ENCODE results near the gene MYH10.

The MYH10 gene

DNA sequence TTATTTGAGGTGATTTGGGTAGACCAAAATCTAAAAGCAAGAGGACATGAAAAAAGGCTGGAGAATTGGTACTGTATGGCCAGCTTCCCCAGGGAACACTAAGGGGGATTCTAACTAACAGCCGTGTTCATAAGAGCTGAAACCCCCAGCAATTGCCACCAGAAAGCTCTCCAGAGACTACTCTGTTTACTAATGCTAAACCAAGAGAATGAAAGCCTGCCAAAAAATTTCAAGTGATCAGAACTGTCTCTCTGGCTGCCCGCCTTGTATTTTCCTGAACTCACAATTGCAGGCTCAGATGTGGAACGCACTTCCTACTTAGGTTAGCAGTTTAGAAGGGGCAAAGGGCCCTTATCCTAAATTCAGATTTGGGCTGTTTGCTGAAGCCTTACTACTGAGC, 24.1 kb downstream of the MYH10 start:
- no peaks in the 10 kb centered on the region for H3K36me3 ChIP-seq (replicated peaks; ENCODE audit: insufficient read depth, low read length)
- H3K4me2 ChIP-seq (ENCODE audit: low read depth, low read length) = no peak overlapping the region
- no peak overlapping the region for H3K9ac ChIP-seq (ENCODE audit: low read length)
- no peaks in the 10 kb centered on the region for H4K20me1 ChIP-seq (ENCODE audit: insufficient read depth, low read length)
- H3K27me3 ChIP-seq (replicated peaks; ENCODE audit: insufficient read depth, low read length) = no peaks in the 10 kb centered on the region
- no peaks in the 10 kb centered on the region for H3K9me2 ChIP-seq (replicated peaks; ENCODE audit: insufficient read depth, low read length)
- no peak overlapping the region for H3K4me3 ChIP-seq (ENCODE audit: low read length)
- 0 out of 2 replicates have a peak, but pooled peaks cover 3% of the 10 kb centered on the region for H3F3A ChIP-seq (ENCODE audit: insufficient read depth, low read length)
- no peak overlapping the region for H3K27ac ChIP-seq (ENCODE audit: low read length)
- no peak overlapping the region for H2AFZ ChIP-seq (ENCODE audit: low read length)
- TF ChIP-seq EZH2phosphoT487 (IDR thresholded peaks at IDR 0.05; ENCODE audit: low read length) (no peak), EZH2 (optimal IDR thresholded peaks at IDR 0.05; ENCODE audit: low read depth, low read length) (no peak)
- TF ChIP-seq, protein P1, sequence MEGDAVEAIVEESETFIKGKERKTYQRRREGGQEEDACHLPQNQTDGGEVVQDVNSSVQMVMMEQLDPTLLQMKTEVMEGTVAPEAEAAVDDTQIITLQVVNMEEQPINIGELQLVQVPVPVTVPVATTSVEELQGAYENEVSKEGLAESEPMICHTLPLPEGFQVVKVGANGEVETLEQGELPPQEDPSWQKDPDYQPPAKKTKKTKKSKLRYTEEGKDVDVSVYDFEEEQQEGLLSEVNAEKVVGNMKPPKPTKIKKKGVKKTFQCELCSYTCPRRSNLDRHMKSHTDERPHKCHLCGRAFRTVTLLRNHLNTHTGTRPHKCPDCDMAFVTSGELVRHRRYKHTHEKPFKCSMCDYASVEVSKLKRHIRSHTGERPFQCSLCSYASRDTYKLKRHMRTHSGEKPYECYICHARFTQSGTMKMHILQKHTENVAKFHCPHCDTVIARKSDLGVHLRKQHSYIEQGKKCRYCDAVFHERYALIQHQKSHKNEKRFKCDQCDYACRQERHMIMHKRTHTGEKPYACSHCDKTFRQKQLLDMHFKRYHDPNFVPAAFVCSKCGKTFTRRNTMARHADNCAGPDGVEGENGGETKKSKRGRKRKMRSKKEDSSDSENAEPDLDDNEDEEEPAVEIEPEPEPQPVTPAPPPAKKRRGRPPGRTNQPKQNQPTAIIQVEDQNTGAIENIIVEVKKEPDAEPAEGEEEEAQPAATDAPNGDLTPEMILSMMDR (IDR thresholded peaks at IDR 0.05; ENCODE audit: low read length) = no peak
- no peaks in the 10 kb centered on the region for H3K9me3 ChIP-seq (replicated peaks; ENCODE audit: insufficient read depth, low read length)
- H3K4me1 ChIP-seq (ENCODE audit: low read length) = peaks cover 5% of the 10 kb centered on the region
- peaks cover 20% of the 10 kb centered on the region for H3K79me2 ChIP-seq (ENCODE audit: low read length)
- DNase-seq = no peak

DNA sequence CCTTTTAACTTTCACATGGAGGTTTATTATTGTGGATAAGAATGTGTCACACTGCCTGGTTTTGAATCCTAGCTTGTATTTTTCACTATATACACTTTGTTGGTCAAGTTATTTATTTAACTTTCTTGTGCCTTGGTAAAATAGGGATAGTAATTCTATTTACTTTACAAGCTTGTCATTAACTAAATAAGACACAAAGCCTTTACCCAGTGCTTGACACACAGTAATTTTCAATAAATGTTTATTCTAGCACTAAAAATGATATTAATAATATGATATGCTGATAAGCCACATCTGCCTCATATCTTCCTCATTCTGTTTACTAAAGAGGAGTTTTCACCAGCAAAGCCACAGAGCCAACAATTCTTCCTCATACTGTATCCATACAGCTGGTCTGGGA, 27.8 kb downstream of the MYH10 start:
- no peaks in the 10 kb centered on the region for H3K9me3 ChIP-seq (replicated peaks; ENCODE audit: insufficient read depth, low read length)
- H3K4me1 ChIP-seq (ENCODE audit: low read length) = no peaks in the 10 kb centered on the region
- no peaks in the 10 kb centered on the region for H3K36me3 ChIP-seq (replicated peaks; ENCODE audit: insufficient read depth, low read length)
- no peaks in the 10 kb centered on the region for H4K20me1 ChIP-seq (ENCODE audit: insufficient read depth, low read length)
- H3K4me3 ChIP-seq (ENCODE audit: low read length) = no peak overlapping the region
- no peaks in the 10 kb centered on the region; the same call in 1 of the 2 replicates for H3K79me2 ChIP-seq (ENCODE audit: low read length)
- H2AFZ ChIP-seq (ENCODE audit: low read length) = no peak overlapping the region
- H3F3A ChIP-seq (ENCODE audit: insufficient read depth, low read length) = no peaks in the 10 kb centered on the region
- TF ChIP-seq, protein P1 (IDR thresholded peaks at IDR 0.05; ENCODE audit: low read length) = no peak
- TF ChIP-seq EZH2 (optimal IDR thresholded peaks at IDR 0.05; ENCODE audit: low read depth, low read length) (no peak), EZH2phosphoT487 (IDR thresholded peaks at IDR 0.05; ENCODE audit: low read length) (no peak)
- DNase-seq = no peak
- no peaks in the 10 kb centered on the region for H3K9me2 ChIP-seq (replicated peaks; ENCODE audit: insufficient read depth, low read length)
- no peaks in the 10 kb centered on the region for H3K27me3 ChIP-seq (replicated peaks; ENCODE audit: insufficient read depth, low read length)
- no peak overlapping the region for H3K9ac ChIP-seq (ENCODE audit: low read length)
- H3K27ac ChIP-seq (ENCODE audit: low read length) = no peak overlapping the region
- no peak overlapping the region for H3K4me2 ChIP-seq (ENCODE audit: low read depth, low read length)

DNA sequence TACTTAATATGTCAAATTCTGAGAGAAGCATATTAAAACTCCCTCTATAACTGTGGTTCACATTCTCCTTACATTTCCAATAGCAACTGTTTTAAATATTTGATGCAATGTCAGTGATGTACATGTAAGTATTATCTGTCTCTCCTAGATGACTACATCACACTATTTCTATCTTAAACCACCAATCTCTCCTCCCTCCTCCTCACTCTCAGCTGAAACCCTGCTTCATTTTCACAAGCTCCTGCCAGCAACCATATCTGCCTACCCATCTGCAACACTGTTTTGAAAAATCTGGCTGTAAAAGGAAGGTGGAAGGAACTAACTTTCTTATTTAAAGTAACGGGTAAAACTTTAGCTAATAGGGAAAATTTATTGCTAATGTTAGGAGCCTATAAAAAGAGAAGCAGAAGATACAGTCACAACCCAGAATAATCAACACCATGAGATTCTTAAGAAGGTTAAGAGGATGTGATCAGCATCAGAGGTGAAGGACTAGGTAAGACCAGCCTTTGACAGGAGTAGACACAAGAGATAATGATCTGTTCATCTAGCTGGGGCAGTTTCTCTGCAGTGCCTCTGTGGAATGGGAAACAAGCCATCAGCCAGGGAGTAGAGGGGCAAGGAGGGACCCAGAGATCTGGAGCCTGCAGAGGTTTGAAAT, 31.0 kb downstream of the MYH10 start:
- H3K79me2 ChIP-seq (ENCODE audit: low read length) = no peaks in the 10 kb centered on the region
- DNase-seq = no peak

DNA sequence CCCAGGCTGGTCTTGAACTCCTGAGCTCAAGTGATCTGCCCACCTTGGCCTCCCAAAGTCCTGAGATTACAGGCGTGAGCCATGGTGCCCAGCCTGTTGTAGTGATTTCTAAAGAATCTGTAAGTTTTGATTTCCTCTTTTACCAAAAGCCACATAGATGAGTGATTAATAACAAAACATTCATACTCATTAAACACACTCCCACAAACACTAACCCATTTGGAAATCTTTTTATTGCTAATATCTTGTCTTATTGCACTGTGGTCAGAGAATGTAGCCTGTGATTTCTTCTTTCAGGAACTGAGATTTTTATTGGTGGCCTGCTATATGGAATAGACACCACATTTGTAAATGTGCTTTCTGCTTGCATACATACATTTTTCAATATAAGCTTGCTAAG, 31.6 kb downstream of the MYH10 start:
- TF ChIP-seq, protein P1 (IDR thresholded peaks at IDR 0.05; ENCODE audit: low read length) = no peak
- TF ChIP-seq EZH2 (optimal IDR thresholded peaks at IDR 0.05; ENCODE audit: low read depth, low read length) = no peak
- no peak for TF ChIP-seq EZH2phosphoT487 (IDR thresholded peaks at IDR 0.05; ENCODE audit: low read length)
- H3K4me3 ChIP-seq (ENCODE audit: low read length) = no peak overlapping the region
- H3K27ac ChIP-seq (ENCODE audit: low read length) = no peak overlapping the region
- no peak overlapping the region for H2AFZ ChIP-seq (ENCODE audit: low read length)
- no peaks in the 10 kb centered on the region for H3K9me3 ChIP-seq (replicated peaks; ENCODE audit: insufficient read depth, low read length)
- H3K4me1 ChIP-seq (ENCODE audit: low read length) = no peaks in the 10 kb centered on the region
- DNase-seq = no peak
- no peaks in the 10 kb centered on the region for H4K20me1 ChIP-seq (ENCODE audit: insufficient read depth, low read length)
- H3F3A ChIP-seq (ENCODE audit: insufficient read depth, low read length) = no peaks in the 10 kb centered on the region
- no peaks in the 10 kb centered on the region for H3K9me2 ChIP-seq (replicated peaks; ENCODE audit: insufficient read depth, low read length)
- no peaks in the 10 kb centered on the region for H3K27me3 ChIP-seq (replicated peaks; ENCODE audit: insufficient read depth, low read length)
- no peaks in the 10 kb centered on the region for H3K36me3 ChIP-seq (replicated peaks; ENCODE audit: insufficient read depth, low read length)
- H3K4me2 ChIP-seq (ENCODE audit: low read depth, low read length) = no peak overlapping the region
- no peak overlapping the region for H3K9ac ChIP-seq (ENCODE audit: low read length)
- H3K79me2 ChIP-seq (ENCODE audit: low read length) = no peaks in the 10 kb centered on the region

More for the DNA sequence above, 31.0 kb downstream of the MYH10 start:
- Histone ChIP-seq H3K36me3 (replicated peaks; ENCODE audit: insufficient read depth, low read length) (no peaks in the 10 kb centered on the region), H3K9me3 (replicated peaks; ENCODE audit: insufficient read depth, low read length) (no peaks in the 10 kb centered on the region), H3K4me3 (ENCODE audit: low read length) (no peak overlapping the region), H3K4me1 (ENCODE audit: low read length) (no peaks in the 10 kb centered on the region), H3K4me2 (ENCODE audit: low read depth, low read length) (no peak overlapping the region), H3K27ac (ENCODE audit: low read length) (no peak overlapping the region), H3K27me3 (replicated peaks; ENCODE audit: insufficient read depth, low read length) (no peaks in the 10 kb centered on the region), H4K20me1 (ENCODE audit: insufficient read depth, low read length) (no peaks in the 10 kb centered on the region), H3F3A (ENCODE audit: insufficient read depth, low read length) (no peaks in the 10 kb centered on the region), H2AFZ (ENCODE audit: low read length) (no peak overlapping the region), H3K9ac (ENCODE audit: low read length) (no peak overlapping the region), H3K9me2 (replicated peaks; ENCODE audit: insufficient read depth, low read length) (no peaks in the 10 kb centered on the region)
- TF ChIP-seq EZH2phosphoT487 (IDR thresholded peaks at IDR 0.05; ENCODE audit: low read length) (no peak), EZH2 (optimal IDR thresholded peaks at IDR 0.05; ENCODE audit: low read depth, low read length) (no peak)

All from MM.1S (cell line).